GM12873 (cell line): ENCODE data around the gene FAM53B.

ENCODE experiments used
- TF ChIP-seq, protein P1 (sequence below): IDR thresholded peaks from 2 replicates; pipeline ENCODE4 v1.5.1; 2012; ENCODE audit warnings: low read depth, mild to moderate bottlenecking, moderate library complexity, low read length, control low read depth; ENCODE audit not compliant: insufficient read depth; ENCODE audit errors: missing control alignments

FAM53B gene

DNA sequence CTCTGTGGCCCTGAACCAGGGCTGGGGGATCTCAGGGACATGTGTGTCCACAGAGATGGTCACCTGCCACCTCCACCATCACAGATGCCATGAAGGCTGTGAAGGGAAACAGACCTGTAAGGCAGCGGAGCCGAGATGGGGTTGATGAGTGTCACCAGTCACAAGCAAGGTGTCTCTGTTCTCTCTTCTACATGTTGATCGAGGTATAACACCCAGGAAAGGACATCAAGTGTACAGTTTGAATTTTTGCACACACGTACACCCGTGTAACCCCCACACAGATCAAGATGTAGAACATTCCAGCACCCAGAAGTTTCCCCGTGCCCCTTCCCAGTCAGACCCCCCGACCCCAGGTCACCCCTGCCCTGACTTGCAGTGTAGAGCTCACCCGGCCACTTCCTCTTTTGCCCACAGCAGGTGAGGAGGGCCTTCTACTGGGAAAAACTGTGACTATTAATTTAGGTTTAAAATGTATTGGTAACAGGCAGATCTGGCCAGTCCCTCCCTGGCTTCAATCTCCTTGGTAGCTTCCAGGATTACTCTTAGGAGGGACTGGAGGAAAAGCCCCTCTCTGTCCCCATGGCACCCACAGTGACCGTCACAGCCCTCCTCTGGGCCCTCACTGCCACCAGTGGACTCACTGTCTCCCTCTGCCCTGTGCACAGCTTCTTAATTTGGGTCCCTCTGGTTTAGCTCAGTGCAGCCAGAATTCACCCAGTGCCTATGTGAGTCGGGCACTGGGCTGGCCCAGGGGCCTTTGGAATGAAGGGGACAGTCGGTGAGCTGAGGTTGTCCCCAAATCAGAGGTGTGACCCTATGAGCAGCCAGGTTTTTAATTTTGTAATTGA, 174.3 kb downstream of the FAM53B start:
- TF ChIP-seq, protein P1, sequence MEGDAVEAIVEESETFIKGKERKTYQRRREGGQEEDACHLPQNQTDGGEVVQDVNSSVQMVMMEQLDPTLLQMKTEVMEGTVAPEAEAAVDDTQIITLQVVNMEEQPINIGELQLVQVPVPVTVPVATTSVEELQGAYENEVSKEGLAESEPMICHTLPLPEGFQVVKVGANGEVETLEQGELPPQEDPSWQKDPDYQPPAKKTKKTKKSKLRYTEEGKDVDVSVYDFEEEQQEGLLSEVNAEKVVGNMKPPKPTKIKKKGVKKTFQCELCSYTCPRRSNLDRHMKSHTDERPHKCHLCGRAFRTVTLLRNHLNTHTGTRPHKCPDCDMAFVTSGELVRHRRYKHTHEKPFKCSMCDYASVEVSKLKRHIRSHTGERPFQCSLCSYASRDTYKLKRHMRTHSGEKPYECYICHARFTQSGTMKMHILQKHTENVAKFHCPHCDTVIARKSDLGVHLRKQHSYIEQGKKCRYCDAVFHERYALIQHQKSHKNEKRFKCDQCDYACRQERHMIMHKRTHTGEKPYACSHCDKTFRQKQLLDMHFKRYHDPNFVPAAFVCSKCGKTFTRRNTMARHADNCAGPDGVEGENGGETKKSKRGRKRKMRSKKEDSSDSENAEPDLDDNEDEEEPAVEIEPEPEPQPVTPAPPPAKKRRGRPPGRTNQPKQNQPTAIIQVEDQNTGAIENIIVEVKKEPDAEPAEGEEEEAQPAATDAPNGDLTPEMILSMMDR = no peak
